Astrocyte (in vitro differentiated cells and primary cell): ENCODE results near the gene LRG1. TPM values are rescaled to one million over a fixed set of nuclear protein-coding genes. Genes with fewer than 3 reads are reported as not detected.
A peak's percentile ranks its signal among the peaks of the same experiment; 100 is the strongest.

Experiments used
- DNase-seq: peaks from one replicate; pipeline ENCODE4 v3.0.0-alpha.2; 2010; ENCODE audit warnings: low read depth
- FAIRE-seq: peaks from 2 replicates; lab custom pipeline; 2011; peaks lifted over from hg19 to GRCh38; lab: Jason Lieb, UNC
- H2AFZ ChIP-seq: 2 replicates; pipeline ENCODE4 v1.6.0; 2012; ENCODE audit warnings: low read depth, low read length, inconsistent platforms
- H3K27ac ChIP-seq: 2 replicates; pipeline ENCODE4 v1.5.1; 2011; ENCODE audit warnings: low read depth, low read length, inconsistent platforms
- H3K27me3 ChIP-seq: 2 replicates; pipeline ENCODE4 v1.6.0; 2011; ENCODE audit warnings: low read length, inconsistent platforms; ENCODE audit not compliant: insufficient read depth
- H3K36me3 ChIP-seq: 2 replicates; pipeline ENCODE4 v1.5.1; 2011; ENCODE audit warnings: low read length, inconsistent platforms; ENCODE audit not compliant: insufficient read depth
- H3K4me1 ChIP-seq: 2 replicates; pipeline ENCODE4 v1.5.1; 2011; ENCODE audit warnings: low read length, inconsistent platforms; ENCODE audit not compliant: insufficient read depth
- H3K4me2 ChIP-seq: 2 replicates; pipeline ENCODE4 v1.6.0; 2012; ENCODE audit warnings: low read length, inconsistent platforms
- H3K4me3 ChIP-seq: 2 replicates; pipeline ENCODE4 v1.5.1; 2011; ENCODE audit warnings: low read depth, mild to moderate bottlenecking, low read length, inconsistent platforms; ENCODE audit not compliant: insufficient read depth
- H3K79me2 ChIP-seq: 2 replicates; pipeline ENCODE4 v1.6.0; 2012; ENCODE audit warnings: mild to moderate bottlenecking, low read length, inconsistent platforms; ENCODE audit not compliant: insufficient read depth
- H3K9ac ChIP-seq: 2 replicates; pipeline ENCODE4 v1.6.0; 2012; ENCODE audit warnings: mild to moderate bottlenecking, low read length, inconsistent platforms
- H3K9me3 ChIP-seq: 2 replicates; pipeline ENCODE4 v1.5.1; 2012; ENCODE audit warnings: low read depth, mild to moderate bottlenecking, low read length, inconsistent platforms; ENCODE audit not compliant: insufficient read depth
- H4K20me1 ChIP-seq: 2 replicates; pipeline ENCODE4 v1.6.0; 2012; ENCODE audit warnings: low read length, inconsistent platforms; ENCODE audit not compliant: insufficient read depth
- H3K27ac Mint-ChIP-seq: one replicate; pipeline ENCODE4 v1.8.0; 2021; ENCODE audit warnings: mild to moderate bottlenecking, mixed read lengths; ENCODE audit not compliant: unreplicated experiment
- H3K27me3 Mint-ChIP-seq: one replicate; pipeline ENCODE4 v1.8.0; 2021; ENCODE audit warnings: low read depth, mixed read lengths; ENCODE audit not compliant: unreplicated experiment
- H3K36me3 Mint-ChIP-seq: one replicate; pipeline ENCODE4 v1.8.0; 2021; ENCODE audit warnings: low read depth, mixed read lengths; ENCODE audit not compliant: unreplicated experiment
- H3K4me1 Mint-ChIP-seq: one replicate; pipeline ENCODE4 v1.8.0; 2021; ENCODE audit warnings: low read depth, mixed read lengths; ENCODE audit not compliant: unreplicated experiment
- H3K4me3 Mint-ChIP-seq: one replicate; pipeline ENCODE4 v1.8.0; 2021; ENCODE audit warnings: mild to moderate bottlenecking, moderate library complexity, mixed read lengths; ENCODE audit not compliant: unreplicated experiment
- H3K9me3 Mint-ChIP-seq: one replicate; pipeline ENCODE4 v1.8.0; 2021; ENCODE audit warnings: mild to moderate bottlenecking, mixed read lengths; ENCODE audit not compliant: unreplicated experiment
- CTCF ChIP-seq: IDR thresholded peaks from 2 replicates; pipeline ENCODE4 v1.5.1; 2011; ENCODE audit warnings: low read depth, mild to moderate bottlenecking, inconsistent platforms, low read length, moderate library complexity; ENCODE audit not compliant: insufficient read depth
- EZH2 ChIP-seq: IDR thresholded peaks from 2 replicates; pipeline ENCODE4 v1.6.1; 2012; ENCODE audit warnings: mild to moderate bottlenecking, low read length, inconsistent platforms; ENCODE audit not compliant: insufficient read depth
- total RNA-seq: library from RNA; stranded (reverse); gene quantifications from 2 replicates; pipeline ENCODE4 v1.2.1, GENCODE V29; 2021

Gene LRG1
- total RNA-seq, 1 donor from 2014 or later: 0.14 TPM

GRCh38 chr19:4580961-4581665 is 41.3 kb upstream of the LRG1 start:
- no peak overlapping the region for H3K27ac ChIP-seq
- TF ChIP-seq EZH2 (peak; percentile 84), CTCF (no peak)
- Mint-ChIP-seq H3K27me3 (peaks cover 17% of the 10 kb centered on the region), H3K27ac (no peak overlapping the region), H3K4me3 (peak overlapping the region; percentile 80), H3K9me3 (no peaks in the 10 kb centered on the region), H3K36me3 (peaks cover 2% of the 10 kb centered on the region), H3K4me1 (no peaks in the 10 kb centered on the region)
- H3K4me3 ChIP-seq: no peak overlapping the region
- DNase-seq: no peak
- no peak for FAIRE-seq
- H3K9me3 ChIP-seq: no peaks in the 10 kb centered on the region
- H3K36me3 ChIP-seq: no peaks in the 10 kb centered on the region
- H3K4me1 ChIP-seq: peaks cover 6% of the 10 kb centered on the region
- no peaks in the 10 kb centered on the region for H4K20me1 ChIP-seq
- peak overlapping the region; percentile 22 for H3K4me2 ChIP-seq
- peaks cover 39% of the 10 kb centered on the region for H3K27me3 ChIP-seq
- H3K9ac ChIP-seq: no peak overlapping the region
- H2AFZ ChIP-seq: no peak overlapping the region
- H3K79me2 ChIP-seq: no peaks in the 10 kb centered on the region

DNA sequence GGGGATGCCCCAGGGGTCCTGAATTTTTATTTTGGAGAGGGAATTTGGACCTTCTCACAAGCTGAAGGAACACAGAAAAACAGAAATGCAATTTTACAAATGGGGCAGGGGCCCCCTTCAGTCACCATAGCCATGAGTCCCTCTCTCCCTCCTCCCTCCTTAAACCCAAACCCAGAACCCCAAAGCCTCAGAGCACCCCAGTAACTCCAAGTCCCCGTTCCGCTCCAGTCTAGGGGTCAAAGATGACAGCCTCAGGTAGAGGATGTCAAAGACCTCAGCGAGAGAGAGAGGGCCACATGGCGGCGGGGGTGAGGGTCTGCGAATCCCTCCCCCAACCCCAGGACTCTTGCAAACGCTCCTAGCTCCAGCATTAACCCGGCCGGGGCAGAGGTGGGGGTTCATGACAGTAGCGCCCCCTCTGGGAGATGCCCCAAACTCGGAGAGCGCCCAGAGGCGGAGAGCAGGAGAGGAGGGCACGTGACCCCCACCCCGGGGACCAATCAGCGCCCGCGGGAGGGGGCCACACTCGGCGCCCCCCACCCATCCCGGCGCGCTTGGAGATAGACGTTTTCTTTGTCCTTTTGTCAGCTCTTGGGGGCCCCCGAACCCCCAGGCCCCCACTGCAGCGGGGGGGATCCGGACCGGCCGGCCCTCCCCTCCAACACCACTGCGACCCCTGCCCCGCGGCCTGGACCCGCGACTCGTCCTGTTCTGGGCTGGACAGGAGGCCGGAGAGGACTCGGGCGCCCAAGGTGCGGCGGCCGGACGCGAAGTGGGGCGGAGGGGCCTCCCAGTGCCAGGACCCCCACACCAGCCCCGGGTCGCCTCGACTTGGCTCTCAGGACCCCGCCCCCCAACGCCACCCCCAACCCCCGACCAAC is 40.4 kb upstream of the LRG1 start:
- H3K9me3 ChIP-seq: no peaks in the 10 kb centered on the region
- peaks cover 31% of the 10 kb centered on the region for H3K27me3 ChIP-seq
- H3K9ac ChIP-seq: no peak overlapping the region
- TF ChIP-seq EZH2 (peak; percentile 90), CTCF (no peak)
- H3K79me2 ChIP-seq: no peaks in the 10 kb centered on the region
- H3K27me3 Mint-ChIP-seq: peaks cover 12% of the 10 kb centered on the region
- DNase-seq: no peak
- H3K4me3 ChIP-seq: no peak overlapping the region
- H3K27ac ChIP-seq: no peak overlapping the region
- H3K4me1 Mint-ChIP-seq: peaks cover 6% of the 10 kb centered on the region
- H3K27ac Mint-ChIP-seq: no peak overlapping the region
- FAIRE-seq: no peak
- no peak overlapping the region for H3K4me2 ChIP-seq
- H2AFZ ChIP-seq: no peak overlapping the region
- H3K36me3 ChIP-seq: no peaks in the 10 kb centered on the region
- H3K4me3 Mint-ChIP-seq: peak overlapping the region; percentile 80
- H4K20me1 ChIP-seq: no peaks in the 10 kb centered on the region
- peaks cover 13% of the 10 kb centered on the region for H3K4me1 ChIP-seq
- H3K9me3 Mint-ChIP-seq: no peaks in the 10 kb centered on the region
- H3K36me3 Mint-ChIP-seq: peaks cover 2% of the 10 kb centered on the region
